Immature natural killer cell (primary cell): ENCODE data around the gene SLCO4A1. TPM values are rescaled to one million over a fixed set of nuclear protein-coding genes. Genes with fewer than 3 reads are reported as not detected.

Experiments
- DNase-seq, 3 donors: peaks; one replicate each; pipeline ENCODE4 v3.0.0; 2022; ENCODE audit warnings: mixed read lengths in 1 of 3
- H3K27ac Mint-ChIP-seq, 6 donors: one replicate each; pipeline ENCODE4 v1.8.0; 2020; ENCODE audit warnings: mixed read lengths in 6 of 6, mild to moderate bottlenecking in 5 of 6, inconsistent platforms in 4 of 6, moderate library complexity in 3 of 6
- H3K27me3 Mint-ChIP-seq, 3 donors: one replicate each; pipeline ENCODE4 v1.8.0; 2020 to 2021; ENCODE audit warnings: low read depth in 3 of 3, mild to moderate bottlenecking in 3 of 3, mixed read lengths in 3 of 3, moderate library complexity in 3 of 3, inconsistent platforms in 1 of 3
- H3K36me3 Mint-ChIP-seq, 3 donors: one replicate each; pipeline ENCODE4 v1.8.0; 2020; ENCODE audit warnings: mixed read lengths in 3 of 3, inconsistent platforms in 2 of 3, mild to moderate bottlenecking in 2 of 3
- H3K4me1 Mint-ChIP-seq, 2 donors: one replicate each; pipeline ENCODE4 v1.8.0; 2020; ENCODE audit warnings: inconsistent platforms in 2 of 2, mild to moderate bottlenecking in 2 of 2, mixed read lengths in 2 of 2, moderate library complexity in 1 of 2
- H3K4me3 Mint-ChIP-seq, 5 donors: one replicate each; pipeline ENCODE4 v1.8.0; 2020; ENCODE audit warnings: mild to moderate bottlenecking in 5 of 5, mixed read lengths in 5 of 5, inconsistent platforms in 3 of 5, moderate library complexity in 3 of 5
- H3K9me3 Mint-ChIP-seq, 6 donors: one replicate each; pipeline ENCODE4 v1.8.0; 2020; ENCODE audit warnings: mild to moderate bottlenecking in 6 of 6, mixed read lengths in 6 of 6, inconsistent platforms in 4 of 6, moderate library complexity in 3 of 6
- polyA plus RNA-seq, 3 donors: library from polyadenylated mRNA; unstranded; fragments of 300-500 nt; fragmentation: Illumina TruSeq; gene quantifications; one replicate each; pipeline ENCODE4 v1.2.3, GENCODE V29; 2021

SLCO4A1 gene
- polyA plus RNA-seq, 3 donors from 2014 or later, result 0.34 to 0.40 TPM; not detected in 1

DNA sequence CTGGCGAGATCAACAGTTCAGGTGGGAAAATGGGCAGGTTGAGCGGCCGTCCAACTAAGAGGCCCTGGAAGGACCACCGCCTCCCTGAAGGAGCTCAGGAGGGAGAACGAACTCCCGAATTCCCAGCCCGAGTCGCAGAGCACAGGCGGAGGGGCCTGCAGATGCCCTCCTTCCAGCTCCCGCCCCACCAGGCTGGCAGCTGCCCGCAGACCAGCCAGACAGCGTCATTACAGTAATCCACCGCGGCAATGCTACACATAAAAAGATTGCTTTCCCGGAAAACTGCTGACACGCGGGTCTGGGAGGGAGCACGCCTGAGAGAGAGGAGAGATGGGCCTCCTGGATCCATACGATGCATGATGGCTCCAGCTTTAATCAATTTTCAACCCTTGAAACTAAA is 30.5 kb upstream of the SLCO4A1 start:
- no peak for DNase-seq
- H3K4me3 Mint-ChIP-seq, result no peak overlapping the region
- H3K27ac Mint-ChIP-seq, result no peak overlapping the region
- H3K4me1 Mint-ChIP-seq, result peaks cover 10 to 15% of the 10 kb centered on the region in 2 donors
- peaks cover 0 to 8% (median 2%) of the 10 kb centered on the region in 3 donors for H3K27me3 Mint-ChIP-seq
- H3K9me3 Mint-ChIP-seq, result no peaks in the 10 kb centered on the region
- H3K36me3 Mint-ChIP-seq, result no peaks in the 10 kb centered on the region

DNA sequence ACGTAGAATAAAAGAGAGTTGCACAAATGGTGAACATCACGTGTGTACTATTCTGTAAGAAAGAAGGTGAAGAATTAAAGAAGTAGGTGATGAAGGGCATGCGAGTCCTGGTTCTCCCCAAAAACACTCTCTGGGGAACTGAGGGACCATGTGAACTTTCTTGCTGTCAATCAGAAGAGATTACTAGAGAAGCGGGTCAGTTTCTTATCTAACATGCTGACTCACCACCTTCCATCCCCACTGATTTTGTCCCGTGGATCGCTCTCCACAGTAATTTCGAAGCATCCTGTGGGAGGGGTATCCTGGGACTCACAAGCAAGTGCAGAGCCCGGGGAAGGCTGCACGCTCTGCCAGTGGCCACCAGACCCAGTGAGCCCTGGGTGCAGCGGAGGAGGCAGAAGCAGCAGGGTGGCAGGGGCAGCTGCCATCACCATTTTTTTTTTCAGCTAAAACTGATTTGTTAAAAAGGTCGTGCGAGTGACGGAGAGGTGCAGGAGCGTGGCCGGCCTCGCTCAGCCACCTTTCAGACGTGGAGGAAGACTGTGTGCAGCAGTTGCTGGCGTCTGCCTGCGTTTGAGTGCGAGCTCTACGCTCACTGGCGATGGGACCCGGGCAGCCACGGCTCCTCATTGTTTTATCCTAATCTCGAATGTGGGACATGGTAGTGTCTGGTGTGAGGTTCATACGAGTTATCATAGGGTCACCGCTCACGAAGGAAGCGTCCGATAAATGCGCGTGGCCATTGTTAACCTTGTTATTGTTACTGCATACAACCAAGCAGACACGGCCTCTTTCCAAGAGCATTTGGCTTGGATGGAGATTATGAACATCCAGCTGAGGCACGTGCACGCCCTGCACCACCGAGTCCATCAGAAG is 28.0 kb upstream of the SLCO4A1 start:
- H3K4me3 Mint-ChIP-seq, result no peak overlapping the region
- no peaks in the 10 kb centered on the region for H3K9me3 Mint-ChIP-seq
- no peak for DNase-seq
- H3K27ac Mint-ChIP-seq, result no peak overlapping the region
- no peaks in the 10 kb centered on the region for H3K36me3 Mint-ChIP-seq
- H3K4me1 Mint-ChIP-seq, result peaks cover 29 to 35% of the 10 kb centered on the region in 2 donors
- H3K27me3 Mint-ChIP-seq, result peaks cover 2 to 4% (median 2%) of the 10 kb centered on the region in 3 donors

DNA sequence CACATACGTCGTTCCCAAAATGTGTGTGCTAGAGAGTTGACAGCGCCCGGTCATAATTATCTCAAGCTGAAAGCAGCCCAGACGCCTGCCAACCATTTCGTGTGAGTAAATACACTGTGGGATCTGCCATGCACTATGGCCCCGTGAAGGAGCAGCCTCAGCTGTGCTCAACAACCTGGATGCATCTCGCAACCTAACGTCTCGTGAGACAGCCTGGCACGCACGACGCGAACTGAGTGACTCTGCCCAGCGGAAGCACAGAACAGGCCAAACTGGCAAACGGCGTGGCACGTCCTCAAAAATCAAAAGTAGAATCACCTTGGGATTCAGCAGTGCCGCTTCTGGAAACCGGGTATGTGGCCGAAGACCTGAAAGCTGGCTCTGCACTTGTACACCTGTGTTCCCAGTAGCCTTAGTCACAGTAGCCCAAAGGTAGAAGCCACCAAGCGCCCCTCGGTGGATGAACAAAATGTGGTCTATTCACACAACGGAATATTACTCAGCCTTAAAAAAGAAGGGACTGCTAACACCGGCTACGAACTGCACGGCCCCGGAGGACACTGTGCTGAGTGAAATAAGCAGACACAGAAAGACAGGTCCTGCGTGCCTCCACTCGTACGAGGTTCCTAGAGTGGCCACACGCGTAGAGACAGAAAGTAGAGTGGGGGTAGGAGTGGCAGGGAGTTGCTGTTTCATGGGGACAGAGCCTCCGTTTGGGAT is 27.2 kb upstream of the SLCO4A1 start:
- no peak for DNase-seq
- H3K4me3 Mint-ChIP-seq, result no peak overlapping the region
- peaks cover 29 to 35% of the 10 kb centered on the region in 2 donors for H3K4me1 Mint-ChIP-seq
- no peaks in the 10 kb centered on the region for H3K36me3 Mint-ChIP-seq
- H3K9me3 Mint-ChIP-seq, result no peaks in the 10 kb centered on the region
- peaks cover 2 to 4% (median 2%) of the 10 kb centered on the region in 3 donors for H3K27me3 Mint-ChIP-seq
- peak overlapping the region in 1 of 6 donors; percentile 4 for H3K27ac Mint-ChIP-seq

DNA sequence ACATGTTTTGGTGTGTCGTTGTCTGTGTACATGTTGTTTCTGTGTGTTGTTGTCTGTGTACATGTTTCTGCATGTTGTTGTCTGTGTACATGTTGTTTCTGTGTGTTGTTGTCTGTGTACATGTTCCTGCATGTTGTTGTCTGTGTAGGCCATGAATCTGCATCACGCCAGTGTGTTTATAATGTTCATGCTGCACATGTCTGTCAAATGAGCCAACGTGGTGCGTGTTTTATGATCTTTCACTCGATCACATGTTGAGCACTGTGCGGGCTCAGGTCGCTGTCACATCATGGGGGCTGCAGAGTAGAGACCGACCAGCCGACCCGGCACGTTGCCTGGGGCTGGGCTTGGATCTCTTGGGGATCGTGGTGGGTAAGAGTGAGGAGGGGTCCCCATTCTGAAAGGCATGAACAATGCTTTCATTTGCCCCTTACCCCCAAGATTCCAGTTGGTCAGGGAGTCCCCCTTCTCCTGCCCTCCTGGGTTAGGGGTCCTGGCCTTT is 26.5 kb upstream of the SLCO4A1 start:
- H3K36me3 Mint-ChIP-seq, result no peaks in the 10 kb centered on the region
- no peak for DNase-seq
- H3K27ac Mint-ChIP-seq, result peak overlapping the region in 1 of 6 donors; percentile 4
- no peak overlapping the region for H3K4me3 Mint-ChIP-seq
- no peaks in the 10 kb centered on the region for H3K9me3 Mint-ChIP-seq
- peaks cover 2 to 3% (median 2%) of the 10 kb centered on the region in 3 donors for H3K27me3 Mint-ChIP-seq
- peaks cover 29 to 35% of the 10 kb centered on the region in 2 donors for H3K4me1 Mint-ChIP-seq

DNA sequence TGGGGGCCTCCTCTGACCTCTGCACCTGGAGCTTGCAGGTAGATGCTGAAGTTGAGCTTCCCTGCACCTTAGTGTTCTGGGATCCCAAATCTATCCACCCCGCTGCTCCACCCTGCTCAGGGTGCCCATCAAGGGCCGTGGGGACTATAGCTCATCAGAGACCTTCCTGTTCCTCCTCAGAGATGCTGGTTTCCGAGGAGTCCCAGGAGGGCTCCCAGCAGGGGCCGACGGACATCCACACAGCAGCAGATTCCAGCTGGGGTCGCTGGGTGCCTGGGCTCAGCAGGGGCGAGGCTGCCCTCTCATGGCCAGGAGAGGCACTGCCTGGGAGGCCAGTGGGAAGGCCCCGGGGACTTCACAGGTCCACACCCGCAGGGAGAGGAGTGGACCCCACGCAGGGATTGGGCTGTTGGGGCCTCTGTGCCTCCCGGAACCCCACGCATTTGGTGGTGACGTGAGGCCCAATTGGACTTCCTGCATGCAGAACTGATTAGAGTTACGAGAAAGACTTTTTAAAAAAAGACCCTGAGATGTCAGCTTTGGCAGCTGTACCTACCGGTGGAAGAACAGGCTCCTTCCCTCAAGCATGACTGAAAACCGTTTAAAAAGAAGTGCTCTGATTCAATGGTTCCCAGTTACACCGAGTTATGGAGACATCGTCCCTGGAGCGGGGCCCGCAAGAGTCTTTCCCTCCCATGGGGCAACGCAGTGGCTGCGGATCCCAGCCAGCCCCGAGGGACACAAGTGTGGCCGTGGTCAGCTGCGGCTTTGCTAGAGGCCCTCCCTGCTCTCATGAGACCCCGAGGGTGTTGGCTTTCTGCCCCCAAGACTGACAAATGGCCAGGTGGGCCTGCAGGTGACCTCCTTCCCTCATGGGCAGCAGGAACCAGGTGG is 25.3 kb upstream of the SLCO4A1 start:
- H3K4me3 Mint-ChIP-seq, result peak overlapping the region; percentile 64 to 78 (median 70)
- peaks cover 29 to 35% of the 10 kb centered on the region in 2 donors for H3K4me1 Mint-ChIP-seq
- peak overlapping the region; percentile 80 to 96 (median 90) for H3K27ac Mint-ChIP-seq
- H3K9me3 Mint-ChIP-seq, result no peaks in the 10 kb centered on the region
- peak; percentile 67 to 71 (median 68) for DNase-seq
- no peaks in the 10 kb centered on the region for H3K36me3 Mint-ChIP-seq
- peaks cover 0 to 2% (median 2%) of the 10 kb centered on the region in 3 donors for H3K27me3 Mint-ChIP-seq

DNA sequence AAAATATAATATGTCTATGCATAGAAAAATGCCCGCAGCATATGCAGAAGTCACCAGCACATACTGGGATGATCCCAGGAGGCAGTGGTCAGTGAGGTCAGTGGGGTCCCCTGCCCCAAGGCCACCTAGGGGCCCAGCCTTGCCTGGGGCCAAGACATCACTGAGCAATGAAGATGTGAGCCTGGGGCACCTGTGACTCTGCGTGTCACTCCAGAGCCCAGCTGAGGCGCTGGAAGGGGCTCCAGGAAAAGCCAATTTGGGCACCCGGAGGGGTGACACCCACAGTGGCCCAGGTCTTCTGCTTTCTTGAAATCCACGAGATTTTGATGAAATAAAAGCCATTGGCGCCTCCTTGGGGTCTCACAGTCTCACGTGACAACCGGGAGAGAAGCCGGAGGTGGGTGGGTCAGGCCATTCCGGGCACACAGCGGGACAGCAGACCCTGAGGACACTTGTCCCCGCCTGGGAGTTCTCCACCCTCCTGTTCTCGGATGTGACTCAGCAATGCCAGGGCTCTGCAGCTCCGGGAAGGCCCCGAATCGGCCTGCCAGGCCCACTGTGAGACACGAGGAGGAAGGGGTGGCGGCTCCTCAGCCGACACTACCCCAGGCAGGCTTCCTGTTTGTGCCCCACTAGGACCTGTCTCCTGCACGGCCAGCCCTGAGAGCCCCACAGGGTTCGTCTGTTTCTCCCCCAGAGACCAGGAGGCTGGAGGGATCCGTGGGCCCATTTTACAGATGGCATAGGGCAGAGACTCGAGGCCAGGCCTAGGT is 24.4 kb upstream of the SLCO4A1 start:
- H3K4me3 Mint-ChIP-seq, result peak overlapping the region; percentile 42 to 70 (median 52)
- peak overlapping the region; percentile 87 to 96 (median 89) for H3K27ac Mint-ChIP-seq
- H3K36me3 Mint-ChIP-seq, result no peaks in the 10 kb centered on the region
- peaks cover 29 to 37% of the 10 kb centered on the region in 2 donors for H3K4me1 Mint-ChIP-seq
- H3K9me3 Mint-ChIP-seq, result no peaks in the 10 kb centered on the region
- H3K27me3 Mint-ChIP-seq, result peaks cover 0 to 2% (median 2%) of the 10 kb centered on the region in 3 donors
- DNase-seq, result peak; percentile 49 to 60 (median 49)

DNA sequence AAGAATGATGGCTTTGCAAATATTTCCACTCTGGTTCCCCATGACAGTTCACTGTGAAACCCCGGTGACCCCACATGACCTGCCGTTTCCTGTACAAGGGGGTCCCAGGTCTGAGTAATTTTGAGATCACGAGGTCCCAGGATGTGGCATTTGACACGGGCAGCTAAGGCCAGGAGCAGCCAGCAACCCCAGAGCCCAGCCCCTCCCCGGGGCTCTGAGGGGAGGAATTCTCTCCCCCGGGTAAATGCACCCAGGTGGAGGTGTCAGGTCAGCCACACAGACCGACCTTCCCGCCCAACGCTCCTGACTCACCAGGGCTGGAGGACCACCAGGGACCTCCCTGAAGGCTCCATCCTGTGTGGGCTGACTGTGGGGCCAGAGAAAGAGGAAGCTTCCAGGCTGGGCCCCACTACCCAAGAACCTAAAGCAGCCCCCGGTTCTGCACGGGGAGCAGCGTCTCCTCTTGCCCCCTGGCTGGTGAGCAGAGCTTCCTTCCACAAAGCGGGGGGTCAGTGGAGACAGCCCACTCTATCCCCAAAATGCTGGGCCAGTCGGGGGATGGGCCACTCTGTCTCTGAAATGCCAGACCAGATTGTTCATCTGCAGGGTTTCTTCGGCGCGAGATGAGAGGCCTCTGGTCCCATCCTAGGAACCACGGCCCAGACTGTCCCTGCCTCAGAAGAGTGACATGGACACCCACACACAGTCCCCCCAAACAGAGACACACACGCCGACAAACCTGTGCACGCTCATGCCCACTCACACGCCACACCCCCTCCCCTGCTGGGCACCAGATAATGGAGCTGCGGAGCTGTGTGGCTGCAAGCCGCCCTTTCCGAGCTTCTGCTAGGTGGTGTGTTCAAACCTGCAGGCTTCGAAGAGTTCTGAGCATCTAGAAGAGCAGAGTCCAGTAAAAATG is 23.4 kb upstream of the SLCO4A1 start:
- H3K27me3 Mint-ChIP-seq, result peaks cover 0 to 2% (median 2%) of the 10 kb centered on the region in 3 donors
- peak; percentile 45 to 58 (median 49) for DNase-seq
- peaks cover 38 to 46% of the 10 kb centered on the region in 2 donors for H3K4me1 Mint-ChIP-seq
- peak overlapping the region; percentile 87 to 96 (median 89) for H3K27ac Mint-ChIP-seq
- no peaks in the 10 kb centered on the region for H3K36me3 Mint-ChIP-seq
- no peaks in the 10 kb centered on the region for H3K9me3 Mint-ChIP-seq
- H3K4me3 Mint-ChIP-seq, result peak overlapping the region; percentile 42 to 70 (median 52)

DNA sequence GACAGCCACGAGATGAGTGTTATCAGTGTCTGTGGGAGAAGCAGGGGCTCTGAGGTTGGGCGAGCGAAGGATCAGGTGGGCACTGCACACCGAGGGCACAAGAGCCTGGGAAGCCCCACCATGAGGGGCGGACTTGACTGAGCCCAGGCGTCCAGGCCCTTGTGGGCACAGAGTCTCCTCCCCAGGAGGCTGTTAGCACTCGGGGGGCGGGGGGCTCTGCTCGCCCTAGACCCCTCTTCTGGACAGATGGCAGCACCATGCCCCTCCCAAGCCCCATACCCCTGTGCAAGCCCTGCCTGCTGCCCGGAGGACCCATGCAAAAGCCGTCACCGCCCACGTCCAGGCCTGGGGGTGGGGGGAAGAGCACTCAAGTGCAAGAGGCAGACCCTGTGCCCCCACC is 21.7 kb upstream of the SLCO4A1 start:
- Mint-ChIP-seq H3K4me3 (no peak overlapping the region), H3K9me3 (no peaks in the 10 kb centered on the region), H3K27ac (no peak overlapping the region), H3K36me3 (no peaks in the 10 kb centered on the region), H3K4me1 (peaks cover 46 to 53% of the 10 kb centered on the region in 2 donors), H3K27me3 (peaks cover 0 to 2% (median 0%) of the 10 kb centered on the region in 3 donors)
- DNase-seq, result no peak

DNA sequence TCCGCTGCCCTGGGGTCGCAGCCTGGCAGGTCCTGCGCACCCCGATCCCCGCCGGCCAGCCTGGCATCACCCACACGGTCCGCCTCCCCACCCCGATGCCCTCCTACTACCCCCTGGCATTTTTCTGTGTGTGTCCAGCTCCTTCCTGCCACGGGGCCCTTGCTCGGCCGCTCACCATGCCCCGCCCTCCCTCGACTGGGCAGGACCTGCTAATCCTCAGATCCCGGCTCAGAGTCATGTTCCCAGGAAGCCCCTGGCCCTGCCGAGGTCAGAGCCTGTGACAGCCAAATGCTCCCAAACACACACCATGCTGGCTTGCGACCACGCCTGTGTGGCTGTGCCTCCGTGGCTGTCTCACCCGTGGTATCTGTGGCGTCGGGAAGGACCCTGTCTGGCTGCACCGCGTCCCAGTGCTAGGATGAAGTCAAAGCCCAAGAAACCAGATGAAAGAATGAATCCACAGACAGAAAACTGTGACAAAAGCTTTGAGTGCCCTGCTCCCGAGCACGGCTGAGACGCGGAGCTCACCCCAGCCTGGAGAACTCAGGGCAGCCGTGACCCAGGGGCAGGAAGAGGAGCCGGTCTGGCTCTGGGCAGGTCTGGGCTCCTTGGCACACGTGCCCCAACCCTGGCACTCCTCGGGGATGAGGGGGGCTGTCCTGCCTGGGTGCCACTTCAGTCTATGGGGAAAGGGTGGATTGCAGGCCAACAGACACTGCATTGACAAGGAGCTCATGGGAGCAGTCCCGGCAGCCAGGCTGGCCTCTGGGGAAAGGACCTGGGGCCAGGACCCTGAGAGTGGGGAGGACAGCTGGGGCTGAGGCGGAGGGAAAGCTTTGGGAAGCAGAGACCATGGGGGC is 20.8 kb upstream of the SLCO4A1 start:
- Mint-ChIP-seq H3K4me1 (peaks cover 46 to 52% of the 10 kb centered on the region in 2 donors), H3K36me3 (no peaks in the 10 kb centered on the region), H3K9me3 (no peaks in the 10 kb centered on the region), H3K4me3 (peak overlapping the region in 2 of 5 donors; percentile 21 to 40), H3K27ac (peak overlapping the region in 1 of 6 donors; percentile 55), H3K27me3 (peaks cover 0 to 2% (median 0%) of the 10 kb centered on the region in 3 donors)
- DNase-seq, result no peak

DNA sequence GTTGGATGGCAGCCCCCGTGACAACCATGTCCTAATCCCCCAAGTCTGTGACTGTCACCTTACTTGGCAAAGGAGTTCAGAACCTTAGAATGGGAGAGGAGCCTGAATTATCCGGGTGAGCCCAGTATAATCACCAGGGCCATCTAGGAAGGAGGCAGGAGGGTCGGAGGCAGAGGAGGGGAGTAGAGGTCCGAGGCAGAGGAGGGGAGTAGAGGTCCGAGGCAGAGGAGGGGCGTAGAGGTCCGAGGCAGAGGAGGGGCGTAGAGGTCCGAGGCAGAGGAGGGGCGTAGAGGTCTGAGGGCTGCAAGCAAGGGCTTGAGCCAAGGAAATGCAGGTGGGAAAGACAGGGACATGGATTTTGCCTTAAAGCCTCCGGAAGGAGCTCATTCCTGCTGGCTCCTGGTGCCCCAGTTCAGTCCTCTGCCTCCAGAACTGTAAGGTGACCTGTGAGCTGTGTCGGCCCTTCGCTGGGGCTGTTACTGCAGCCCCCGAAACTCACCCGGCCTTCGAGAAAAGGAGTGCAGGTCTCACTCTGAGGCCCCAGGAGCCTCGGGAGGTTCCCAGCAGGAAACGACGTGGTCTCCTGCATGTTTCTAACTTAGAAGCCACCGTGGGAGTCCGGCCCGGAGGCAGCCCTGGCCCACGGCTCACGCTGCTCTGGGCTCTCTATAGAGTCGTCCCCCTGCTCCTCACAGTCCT is 20.0 kb upstream of the SLCO4A1 start:
- Mint-ChIP-seq H3K9me3 (no peaks in the 10 kb centered on the region), H3K27ac (peak overlapping the region in 1 of 6 donors; percentile 28)

More for the DNA sequence above, 20.0 kb upstream of the SLCO4A1 start:
- Mint-ChIP-seq H3K27me3 (peaks cover 0 to 2% (median 0%) of the 10 kb centered on the region in 3 donors), H3K4me1 (peaks cover 37 to 44% of the 10 kb centered on the region in 2 donors), H3K36me3 (no peaks in the 10 kb centered on the region), H3K4me3 (no peak overlapping the region)
- DNase-seq, result no peak
